Neuronal stem cell (in vitro differentiated cells): ENCODE data around the gene IFNL4.
"Not testable (repeated sequence)": the region's sequence is repeated elsewhere in the genome, so short reads cannot be mapped to it uniquely, and the experiment has no call there.

ENCODE experiments used
- DNase-seq: peaks from one replicate; pipeline ENCODE4 v3.0.0-alpha.2; 2013; ENCODE audit warnings: low spot score
- H2AFZ ChIP-seq: one replicate; pipeline ENCODE4 v1.6.1; 2013; ENCODE audit warnings: mild to moderate bottlenecking, low read length, inconsistent platforms
- H2AK5ac ChIP-seq: 2 replicates; pipeline ENCODE4 v1.6.1; 2013; ENCODE audit warnings: low read depth, mild to moderate bottlenecking, inconsistent platforms, low read length, moderate library complexity, mixed read lengths
- H2BK120ac ChIP-seq: 2 replicates; pipeline ENCODE4 v1.6.1; 2013; ENCODE audit warnings: low read depth, mild to moderate bottlenecking, inconsistent platforms, low read length, moderate library complexity, mixed read lengths
- H2BK12ac ChIP-seq: one replicate; pipeline ENCODE4 v1.6.1; 2013; ENCODE audit warnings: low read length, inconsistent platforms
- H2BK15ac ChIP-seq: 2 replicates; pipeline ENCODE4 v1.6.1; 2013; ENCODE audit warnings: mild to moderate bottlenecking, low read length, inconsistent platforms, mixed read lengths
- H2BK5ac ChIP-seq: one replicate; pipeline ENCODE4 v1.6.1; 2013; ENCODE audit warnings: inconsistent platforms, mild to moderate bottlenecking, low read length, moderate library complexity
- H3K14ac ChIP-seq: one replicate; pipeline ENCODE4 v1.6.1; 2013; ENCODE audit warnings: low read length, inconsistent platforms
- H3K18ac ChIP-seq: 2 replicates; pipeline ENCODE4 v1.6.1; 2013; ENCODE audit warnings: low read length, inconsistent platforms
- H3K23ac ChIP-seq: 2 replicates; pipeline ENCODE4 v1.6.1; 2013; ENCODE audit warnings: low read depth, mild to moderate bottlenecking, mixed read lengths, low read length, inconsistent platforms; ENCODE audit not compliant: poor library complexity
- H3K27ac ChIP-seq: replicated peaks from 3 replicates; pipeline ENCODE4 v1.5.1; 2013; ENCODE audit warnings: low read length, inconsistent platforms
- H3K27me3 ChIP-seq, 3 experiments: 2 replicates each; pipeline ENCODE4 v1.6.1; 2013; ENCODE audit warnings: low read length in 3 of 3, mild to moderate bottlenecking in 2 of 3, inconsistent platforms in 1 of 3, low read depth in 1 of 3, mixed read lengths in 1 of 3, moderate library complexity in 1 of 3; ENCODE audit not compliant: control insufficient read depth in 3 of 3, insufficient read depth in 3 of 3
- H3K36me3 ChIP-seq, 2 donors: replicated peaks in 1 of 2; 2 replicates each; pipeline ENCODE4 v1.6.1; 2013; ENCODE audit warnings: low read length in 2 of 2; ENCODE audit not compliant: control insufficient read depth in 2 of 2, insufficient read depth in 2 of 2
- H3K4ac ChIP-seq: 2 replicates; pipeline ENCODE4 v1.6.1; 2013; ENCODE audit warnings: inconsistent platforms, mild to moderate bottlenecking, low read length, moderate library complexity
- H3K4me1 ChIP-seq, 2 donors: 1 replicate in 1 of 2; 2 replicates in 1 of 2; pipeline ENCODE4 v1.6.1; 2013; ENCODE audit warnings: low read length in 2 of 2, low read depth in 1 of 2; ENCODE audit not compliant: control insufficient read depth in 2 of 2, insufficient read depth in 1 of 2
- H3K4me2 ChIP-seq: one replicate; pipeline ENCODE4 v1.6.1; 2013; ENCODE audit warnings: mild to moderate bottlenecking, low read length, inconsistent platforms; ENCODE audit not compliant: insufficient read depth, poor library complexity, severe bottlenecking
- H3K4me3 ChIP-seq, 2 donors: 2 replicates each; pipeline ENCODE4 v1.5.1; 2013; ENCODE audit warnings: low read length in 2 of 2, mild to moderate bottlenecking in 2 of 2, inconsistent platforms in 1 of 2, moderate library complexity in 1 of 2
- H3K79me1 ChIP-seq: one replicate; pipeline ENCODE4 v1.6.1; 2013; ENCODE audit warnings: low read depth, mild to moderate bottlenecking, inconsistent platforms, low read length, moderate library complexity
- H3K9ac ChIP-seq: one replicate; pipeline ENCODE4 v1.6.1; 2013; ENCODE audit warnings: mild to moderate bottlenecking, low read depth, low read length, inconsistent platforms; ENCODE audit not compliant: poor library complexity
- H3K9me3 ChIP-seq, 2 donors: replicated peaks in 1 of 2; 2 replicates each; pipeline versions ENCODE3 to v1.6.1; 2013; ENCODE audit warnings: low read length in 2 of 2, mild to moderate bottlenecking in 2 of 2, inconsistent platforms in 1 of 2, low read depth in 1 of 2, mixed read lengths in 1 of 2, moderate library complexity in 1 of 2; ENCODE audit not compliant: control insufficient read depth in 2 of 2, insufficient read depth in 1 of 2
- H4K8ac ChIP-seq: one replicate; pipeline ENCODE4 v1.6.1; 2013; ENCODE audit warnings: low read depth, mild to moderate bottlenecking, inconsistent platforms, low read length, moderate library complexity
- H4K91ac ChIP-seq: one replicate; pipeline ENCODE4 v1.6.1; 2013; ENCODE audit warnings: low read length, low read depth, mild to moderate bottlenecking, inconsistent platforms; ENCODE audit not compliant: poor library complexity
- WGBS, 2 donors: extraction: QIAGEN DNeasy Blood & Tissue Kit; methylation state at CpG; one replicate each; pipeline ENCODE4 v1.1.7; 2013; ENCODE audit warnings: missing lambda C conversion rate in 2 of 2, mixed read lengths in 1 of 2; ENCODE audit not compliant: insufficient read length in 2 of 2, insufficient replicate concordance in 1 of 2; ENCODE audit errors: extremely low coverage in 2 of 2; 5-methylcytosine and 5-hydroxymethylcytosine counted together

The IFNL4 gene

GRCh38 chr19:39276740-39277139 is 28.1 kb upstream of the IFNL4 start:
- Histone ChIP-seq H3K27me3 (peaks cover 0 to 26% (median 0%) of the 10 kb centered on the region in 3 experiments), H3K4me2 (no peak overlapping the region), H3K27ac (no peak overlapping the region), H3K18ac (no peak overlapping the region), H3K36me3 (no peaks in the 10 kb centered on the region), H2BK12ac (no peak overlapping the region), H3K4ac (no peak overlapping the region), H2AK5ac (no peak overlapping the region), H3K9ac (no peak overlapping the region), H3K23ac (no peak overlapping the region), H4K91ac (no peak overlapping the region), H2BK5ac (no peak overlapping the region), H2AFZ (no peak overlapping the region), H4K8ac (no peak overlapping the region), H3K14ac (no peak overlapping the region), H3K4me1 (no peaks in the 10 kb centered on the region), H3K9me3 (peaks cover 0 to 2% of the 10 kb centered on the region in 2 donors), H2BK120ac (no peak overlapping the region), H3K4me3 (no peak overlapping the region), H3K79me1 (no peaks in the 10 kb centered on the region), H2BK15ac (no peak overlapping the region)
- no CpG with 5 or more reads among the region's 5 CpGs for WGBS, 2 donors
- DNase-seq, result no peak

- Histone ChIP-seq H3K27ac (no peak overlapping the region), H3K4me2 (no peak overlapping the region), H3K9ac (no peak overlapping the region), H2AFZ (no peak overlapping the region), H2AK5ac (no peak overlapping the region), H3K23ac (no peak overlapping the region), H3K14ac (no peak overlapping the region), H3K4ac (no peak overlapping the region), H3K18ac (no peak overlapping the region), H4K8ac (no peak overlapping the region), H2BK120ac (no peak overlapping the region), H2BK12ac (no peak overlapping the region), H3K9me3 (no peaks in the 10 kb centered on the region), H2BK5ac (no peak overlapping the region), H3K4me1 (no peaks in the 10 kb centered on the region), H3K36me3 (no peaks in the 10 kb centered on the region), H3K79me1 (no peaks in the 10 kb centered on the region), H3K4me3 (no peak overlapping the region), H2BK15ac (no peak overlapping the region), H4K91ac (no peak overlapping the region), H3K27me3 (peaks cover 0 to 32% (median 0%) of the 10 kb centered on the region in 3 experiments)
- WGBS, 2 donors, result no CpG with 5 or more reads among the region's 5 CpGs
- no peak for DNase-seq
Observed at GRCh38 chr19:39275578-39275977, 26.9 kb upstream of the IFNL4 start.

GRCh38 chr19:39273859-39274258 is 25.2 kb upstream of the IFNL4 start:
- H3K79me1 ChIP-seq, H4K8ac ChIP-seq, H3K18ac ChIP-seq, H2AFZ ChIP-seq, H3K4me1 ChIP-seq, H3K4ac ChIP-seq, H2BK12ac ChIP-seq, H3K36me3 ChIP-seq, H2BK15ac ChIP-seq, H2BK120ac ChIP-seq, H3K4me3 ChIP-seq, H4K91ac ChIP-seq, H3K4me2 ChIP-seq, H3K14ac ChIP-seq, H3K23ac ChIP-seq, H3K9ac ChIP-seq, H2AK5ac ChIP-seq, DNase-seq, H3K27ac ChIP-seq, H2BK5ac ChIP-seq, H3K9me3 ChIP-seq: not testable (repeated sequence)
- no CpG with 5 or more reads among the region's 5 CpGs for WGBS, 2 donors
- H3K27me3 ChIP-seq, result peaks cover 0 to 33% (median 0%) of the 10 kb centered on the region in 3 experiments

GRCh38 chr19:39270036-39270871 is 21.6 kb upstream of the IFNL4 start:
- H2BK5ac ChIP-seq, result no peak overlapping the region
- no peak overlapping the region for H3K23ac ChIP-seq
- no peak overlapping the region for H4K8ac ChIP-seq
- peak overlapping the region in 1 of 2 donors; percentile 22 for H3K4me3 ChIP-seq
- no peak for DNase-seq
- H3K18ac ChIP-seq, result no peak overlapping the region
- H4K91ac ChIP-seq, result no peak overlapping the region
- no peak overlapping the region for H3K14ac ChIP-seq
- H3K27me3 ChIP-seq, result peaks cover 5 to 29% (median 6%) of the 10 kb centered on the region in 3 experiments
- H2BK120ac ChIP-seq, result no peak overlapping the region
- H3K9me3 ChIP-seq, result no peaks in the 10 kb centered on the region
- no peak overlapping the region for H2AK5ac ChIP-seq
- no peak overlapping the region for H3K4me2 ChIP-seq
- H2AFZ ChIP-seq, result no peak overlapping the region
- no peak overlapping the region for H2BK15ac ChIP-seq
- H3K4me1 ChIP-seq, result no peaks in the 10 kb centered on the region
- H3K79me1 ChIP-seq, result peaks cover 2% of the 10 kb centered on the region
- no CpG with 5 or more reads among the region's 9 CpGs for WGBS, 2 donors
- H3K9ac ChIP-seq, result no peak overlapping the region
- no peak overlapping the region for H3K27ac ChIP-seq
- no peaks in the 10 kb centered on the region for H3K36me3 ChIP-seq
- no peak overlapping the region for H2BK12ac ChIP-seq
- no peak overlapping the region for H3K4ac ChIP-seq
